K562 (cell line): ENCODE measurements around the gene FAM20B. TPM values are rescaled to one million over a fixed set of nuclear protein-coding genes. Genes with fewer than 3 reads are reported as not detected.

Experiments used
- BCOR ChIP-seq: fragments of 450-650 bp; IDR thresholded peaks from 2 replicates; pipeline ENCODE4 v1.6.1; 2016
- BRF1 ChIP-seq: IDR thresholded peaks from 3 replicates; pipeline ENCODE4 v1.6.1; 2011; ENCODE audit warnings: borderline replicate concordance, mild to moderate bottlenecking; ENCODE audit not compliant: insufficient read length; ENCODE audit errors: extremely low read depth
- CBX1 ChIP-seq: sonication (generic); IDR thresholded peaks from 2 replicates; pipeline ENCODE4 v1.6.1; 2016; ENCODE audit warnings: antibody characterized with exemption, low read depth, mild to moderate bottlenecking
- CEBPB ChIP-seq: fragments of 450-650 bp; IDR thresholded peaks from 2 replicates; pipeline ENCODE4 v1.6.1; 2016; ENCODE audit warnings: missing genetic modification characterization, missing compliant biosample characterization
- ETV5 ChIP-seq: sonication (generic); formaldehyde crosslinking; IDR thresholded peaks from 2 replicates; pipeline ENCODE4 v1.4.0; 2020; ENCODE audit warnings: low read depth, mild to moderate bottlenecking, missing genetic modification reagents
- FOXO4 ChIP-seq: fragments of 450-650 bp; formaldehyde crosslinking; IDR thresholded peaks from 2 replicates; pipeline ENCODE4 v1.4.0; 2020; ENCODE audit warnings: mild to moderate bottlenecking, moderate library complexity
- FUS ChIP-seq: fragments of 200-400 bp; formaldehyde crosslinking; optimal IDR thresholded peaks from 2 replicates; pipeline ENCODE3; 2017; ENCODE audit warnings: low read depth, low read length
- GABPB2 ChIP-seq: fragments of 250-450 bp; sonication (Bioruptor Pico); conservative IDR thresholded peaks from 2 replicates; pipeline ENCODE4 v1.5.1; 2021; ENCODE audit warnings: mild to moderate bottlenecking
- HMG20B ChIP-seq: fragments of 250-450 bp; sonication (Bioruptor Pico); IDR thresholded peaks from 2 replicates; pipeline ENCODE4 v1.5.0; 2021; ENCODE audit warnings: mild to moderate bottlenecking
- HNRNPK ChIP-seq: fragments of 200-400 bp; formaldehyde crosslinking; IDR thresholded peaks from one replicate; pipeline ENCODE4 v1.6.1; 2018; ENCODE audit warnings: mild to moderate bottlenecking, low read depth, low read length; ENCODE audit not compliant: poor library complexity, severe bottlenecking
- LEF1 ChIP-seq: fragments of 450-650 bp; IDR thresholded peaks from 2 replicates; pipeline ENCODE4 v1.6.1; 2016; ENCODE audit warnings: mild to moderate bottlenecking
- MAFG ChIP-seq: fragments of 450-650 bp; conservative IDR thresholded peaks from 2 replicates; pipeline ENCODE4 v1.6.1; 2016; ENCODE audit warnings: missing genetic modification characterization, missing compliant biosample characterization
- MECOM ChIP-seq: fragments of 250-450 bp; sonication (Bioruptor Pico); IDR thresholded peaks from 2 replicates; pipeline ENCODE4 v1.8.0; 2022; ENCODE audit warnings: inconsistent platforms
- NUFIP1 ChIP-seq: fragments of 450-650 bp; IDR thresholded peaks from 2 replicates; pipeline ENCODE4 v1.6.1; 2018; ENCODE audit not compliant: partially characterized antibody
- OTX1 ChIP-seq: fragments of 450-650 bp; formaldehyde crosslinking; IDR thresholded peaks from 2 replicates; pipeline ENCODE4 v1.4.0; 2022; ENCODE audit warnings: mild to moderate bottlenecking
- PHTF2 ChIP-seq: fragments of 250-450 bp; sonication (Bioruptor Pico); IDR thresholded peaks from 2 replicates; pipeline ENCODE4 v1.5.0; 2021; ENCODE audit warnings: mild to moderate bottlenecking
- POU5F1 ChIP-seq: fragments of 150-350 bp; IDR thresholded peaks from 2 replicates; pipeline ENCODE4 v1.6.1; 2014; ENCODE audit warnings: borderline replicate concordance, low read length, low read depth, mild to moderate bottlenecking; ENCODE audit not compliant: partially characterized antibody
- PYGO2 ChIP-seq: fragments of 450-650 bp; IDR thresholded peaks from 2 replicates; pipeline ENCODE4 v1.6.1; 2016; ENCODE audit warnings: mild to moderate bottlenecking, missing genetic modification characterization, moderate library complexity, missing compliant biosample characterization
- RBM25 ChIP-seq: fragments of 200-400 bp; formaldehyde crosslinking; IDR thresholded peaks from 2 replicates; pipeline ENCODE4 v1.6.1; 2018; ENCODE audit warnings: low read length, low read depth, moderate library complexity; ENCODE audit not compliant: severe bottlenecking
- TOE1 ChIP-seq, 2 experiments: fragments of 450-650 bp in 1 of 2; sonication (generic) in 1 of 2; formaldehyde crosslinking in 1 of 2; IDR thresholded peaks; 2 replicates each; pipeline versions ENCODE4 v1.7.1 to v1.8.0; 2016 to 2022; ENCODE audit warnings: borderline replicate concordance in 2 of 2, mild to moderate bottlenecking in 2 of 2, antibody characterized with exemption in 1 of 2, inconsistent platforms in 1 of 2, low read depth in 1 of 2, missing genetic modification reagents in 1 of 2, moderate library complexity in 1 of 2
- XRCC3 ChIP-seq: fragments of 450-650 bp; IDR thresholded peaks from 2 replicates; pipeline ENCODE4 v1.6.1; 2017; ENCODE audit warnings: mild to moderate bottlenecking, moderate library complexity
- ZBTB2 ChIP-seq: fragments of 450-650 bp; IDR thresholded peaks from 2 replicates; pipeline ENCODE4 v1.6.1; 2016; ENCODE audit warnings: antibody characterized with exemption
- ZNF274 ChIP-seq: IDR thresholded peaks from 2 replicates; pipeline ENCODE4 v1.6.1; 2011; ENCODE audit warnings: low read depth, mild to moderate bottlenecking, low read length, moderate library complexity, borderline replicate concordance
- ZNF280A ChIP-seq: fragments of 450-650 bp; IDR thresholded peaks from 2 replicates; pipeline ENCODE4 v1.6.1; 2018; ENCODE audit warnings: mild to moderate bottlenecking, low read depth; ENCODE audit not compliant: partially characterized antibody
- ZNF3 ChIP-seq: fragments of 250-450 bp; sonication (Bioruptor Pico); IDR thresholded peaks from 2 replicates; pipeline ENCODE4 v1.5.0; 2021; ENCODE audit warnings: mild to moderate bottlenecking, moderate library complexity
- ZNF311 ChIP-seq: fragments of 250-450 bp; sonication (Bioruptor Pico); IDR thresholded peaks from 2 replicates; pipeline ENCODE4 v1.4.0; 2020; ENCODE audit warnings: mild to moderate bottlenecking, moderate library complexity
- ZNF408 ChIP-seq: fragments of 250-450 bp; sonication (Bioruptor Pico); IDR thresholded peaks from 2 replicates; pipeline ENCODE4 v1.4.0; 2020; ENCODE audit warnings: low read depth, mild to moderate bottlenecking, moderate library complexity
- polyA plus RNA-seq, 8 experiments: library from polyadenylated mRNA; depleted of rRNA in 4 of 8; stranded (reverse) in 5 of 8; unstranded in 3 of 8; fragments of >200 nt; fragmentation: Nextera tagmentation in 2 of 8; fragmentation: Illumina TruSeq in 1 of 8; extraction: Ambion mirVana in 2 of 8; extraction: Trizol in 1 of 8; gene quantifications; 2 replicates each; pipeline versions ENCODE4 v1.2.1 to v1.2.3, GENCODE V29; 2011 to 2014; ENCODE audit warnings: inconsistent platforms in 1 of 8, missing spikeins in 1 of 8
- total RNA-seq, 7 experiments: library from RNA; depleted of rRNA in 6 of 7; stranded (reverse); fragments of >200 nt in 6 of 7; fragmentation: Illumina TruSeq in 2 of 7; extraction: Trizol in 2 of 7; gene quantifications; 2 replicates each; pipeline versions ENCODE4 v1.2.1 to v1.2.3, GENCODE V29; 2011 to 2021; ENCODE audit warnings: low replicate concordance in 1 of 7

The FAM20B gene
- total and polyA plus RNA-seq, 9 of the 15 experiments (the other 6 are each of a cell fraction or from before 2014, with no cell fraction given) = 7.2 to 67.5 (median 42.9) TPM

GRCh38 chr1:179016706-179017382 is 8.8 kb upstream of the FAM20B start (continued):
- TF ChIP-seq ZBTB2 (0 out of 2 replicates have a peak, but pooled peaks have one; percentile 72), HNRNPK (no peak), HMG20B (no peak), CBX1 (no peak), ZNF311 (CRISPR knock-in tag) (no peak), OTX1 (CRISPR knock-in tag) (no peak), POU5F1 (no peak), FOXO4 (CRISPR knock-in tag) (no peak), RBM25 (no peak), BCOR (no peak), NUFIP1 (no peak), FUS (no peak), PYGO2 (tag) (no peak), ZNF3 (CRISPR knock-in tag) (no peak), PHTF2 (no peak), CEBPB (tag) (no peak), ETV5 (CRISPR knock-in tag) (0 out of 2 replicates have a peak, but pooled peaks have one; percentile 38), ZNF280A (no peak), ZNF274 (no peak), GABPB2 (no peak), TOE1 (IDR thresholded peaks at IDR 0.05; ENCODE audit: borderline replicate concordance) (no peak), TOE1 (CRISPR knock-in tag; IDR thresholded peaks at IDR 0.05; ENCODE audit: borderline replicate concordance, low read depth) (no peak), LEF1 (no peak), MECOM (CRISPR knock-in tag) (no peak), BRF1 (no peak), MAFG (tag) (no peak), ZNF408 (CRISPR knock-in tag) (no peak), XRCC3 (no peak)
